ENCODE data around the gene STRADA. TPM values are rescaled to one million over a fixed set of nuclear protein-coding genes. Genes with fewer than 3 reads are reported as not detected.
A peak's percentile ranks its signal among the peaks of the same experiment; 100 is the strongest.

STRADA gene
- total and polyA plus RNA-seq, 10 of the 15 experiments (the other 5 are each of a cell fraction or from before 2014, with no cell fraction given): 13.3 to 54.1 (median 44.0) TPM

DNA sequence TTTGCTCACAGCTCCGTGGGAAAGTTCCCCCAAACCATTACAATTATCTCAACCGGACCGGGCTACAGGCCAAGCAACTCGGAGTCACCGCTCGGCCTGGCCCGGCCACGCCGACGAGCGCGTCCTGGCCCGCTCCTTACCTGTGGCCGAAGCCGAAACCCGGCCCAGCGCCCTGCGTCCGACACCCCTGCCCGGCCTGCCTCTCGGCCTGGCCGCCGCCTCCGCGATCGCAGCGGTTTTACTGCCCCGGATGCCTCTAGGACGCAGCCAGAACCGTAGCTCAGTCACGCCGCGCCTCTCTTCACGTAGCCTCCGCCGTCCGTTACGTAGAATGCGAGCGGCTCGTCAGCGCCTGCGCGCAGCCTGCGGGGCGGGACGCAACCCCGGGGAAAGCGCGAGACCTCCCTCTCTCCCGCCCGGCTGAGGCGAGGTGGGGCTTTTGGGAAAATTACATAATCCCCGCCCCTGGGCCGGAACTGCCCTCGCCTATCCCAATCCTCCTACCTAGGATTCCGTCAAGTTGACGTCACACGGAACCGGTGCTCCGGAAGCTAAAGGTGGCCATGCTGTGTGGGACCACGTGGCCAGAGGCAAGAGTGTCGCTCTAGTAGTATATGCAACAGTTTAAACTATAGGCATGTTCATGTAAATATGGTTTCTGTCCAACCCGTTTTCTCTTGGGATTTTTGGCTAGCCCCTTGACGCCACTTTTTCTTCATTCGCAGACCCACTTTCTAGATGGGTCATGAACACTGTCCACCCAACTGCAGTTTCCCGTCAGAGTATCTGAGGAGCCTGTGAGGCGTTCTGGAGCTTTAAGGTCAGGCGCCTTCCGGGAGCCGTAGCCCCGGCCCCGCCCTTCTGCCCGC, 31.9 kb upstream of the STRADA start, which contains the start of gene CCDC47 (continued):
- TF ChIP-seq, protein P1, sequence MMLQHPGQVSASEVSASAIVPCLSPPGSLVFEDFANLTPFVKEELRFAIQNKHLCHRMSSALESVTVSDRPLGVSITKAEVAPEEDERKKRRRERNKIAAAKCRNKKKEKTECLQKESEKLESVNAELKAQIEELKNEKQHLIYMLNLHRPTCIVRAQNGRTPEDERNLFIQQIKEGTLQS (IDR thresholded peaks at IDR 0.05; ENCODE audit: borderline replicate concordance, extremely low read depth, low read depth, low read length): peak; percentile 55; the same call in 1 of the 2 replicates
- TF ChIP-seq, protein P2, sequence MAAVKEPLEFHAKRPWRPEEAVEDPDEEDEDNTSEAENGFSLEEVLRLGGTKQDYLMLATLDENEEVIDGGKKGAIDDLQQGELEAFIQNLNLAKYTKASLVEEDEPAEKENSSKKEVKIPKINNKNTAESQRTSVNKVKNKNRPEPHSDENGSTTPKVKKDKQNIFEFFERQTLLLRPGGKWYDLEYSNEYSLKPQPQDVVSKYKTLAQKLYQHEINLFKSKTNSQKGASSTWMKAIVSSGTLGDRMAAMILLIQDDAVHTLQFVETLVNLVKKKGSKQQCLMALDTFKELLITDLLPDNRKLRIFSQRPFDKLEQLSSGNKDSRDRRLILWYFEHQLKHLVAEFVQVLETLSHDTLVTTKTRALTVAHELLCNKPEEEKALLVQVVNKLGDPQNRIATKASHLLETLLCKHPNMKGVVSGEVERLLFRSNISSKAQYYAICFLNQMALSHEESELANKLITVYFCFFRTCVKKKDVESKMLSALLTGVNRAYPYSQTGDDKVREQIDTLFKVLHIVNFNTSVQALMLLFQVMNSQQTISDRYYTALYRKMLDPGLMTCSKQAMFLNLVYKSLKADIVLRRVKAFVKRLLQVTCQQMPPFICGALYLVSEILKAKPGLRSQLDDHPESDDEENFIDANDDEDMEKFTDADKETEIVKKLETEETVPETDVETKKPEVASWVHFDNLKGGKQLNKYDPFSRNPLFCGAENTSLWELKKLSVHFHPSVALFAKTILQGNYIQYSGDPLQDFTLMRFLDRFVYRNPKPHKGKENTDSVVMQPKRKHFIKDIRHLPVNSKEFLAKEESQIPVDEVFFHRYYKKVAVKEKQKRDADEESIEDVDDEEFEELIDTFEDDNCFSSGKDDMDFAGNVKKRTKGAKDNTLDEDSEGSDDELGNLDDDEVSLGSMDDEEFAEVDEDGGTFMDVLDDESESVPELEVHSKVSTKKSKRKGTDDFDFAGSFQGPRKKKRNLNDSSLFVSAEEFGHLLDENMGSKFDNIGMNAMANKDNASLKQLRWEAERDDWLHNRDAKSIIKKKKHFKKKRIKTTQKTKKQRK (IDR thresholded peaks at IDR 0.05; ENCODE audit: low read depth, low read length): no peak
- TF ChIP-seq, protein P3, sequence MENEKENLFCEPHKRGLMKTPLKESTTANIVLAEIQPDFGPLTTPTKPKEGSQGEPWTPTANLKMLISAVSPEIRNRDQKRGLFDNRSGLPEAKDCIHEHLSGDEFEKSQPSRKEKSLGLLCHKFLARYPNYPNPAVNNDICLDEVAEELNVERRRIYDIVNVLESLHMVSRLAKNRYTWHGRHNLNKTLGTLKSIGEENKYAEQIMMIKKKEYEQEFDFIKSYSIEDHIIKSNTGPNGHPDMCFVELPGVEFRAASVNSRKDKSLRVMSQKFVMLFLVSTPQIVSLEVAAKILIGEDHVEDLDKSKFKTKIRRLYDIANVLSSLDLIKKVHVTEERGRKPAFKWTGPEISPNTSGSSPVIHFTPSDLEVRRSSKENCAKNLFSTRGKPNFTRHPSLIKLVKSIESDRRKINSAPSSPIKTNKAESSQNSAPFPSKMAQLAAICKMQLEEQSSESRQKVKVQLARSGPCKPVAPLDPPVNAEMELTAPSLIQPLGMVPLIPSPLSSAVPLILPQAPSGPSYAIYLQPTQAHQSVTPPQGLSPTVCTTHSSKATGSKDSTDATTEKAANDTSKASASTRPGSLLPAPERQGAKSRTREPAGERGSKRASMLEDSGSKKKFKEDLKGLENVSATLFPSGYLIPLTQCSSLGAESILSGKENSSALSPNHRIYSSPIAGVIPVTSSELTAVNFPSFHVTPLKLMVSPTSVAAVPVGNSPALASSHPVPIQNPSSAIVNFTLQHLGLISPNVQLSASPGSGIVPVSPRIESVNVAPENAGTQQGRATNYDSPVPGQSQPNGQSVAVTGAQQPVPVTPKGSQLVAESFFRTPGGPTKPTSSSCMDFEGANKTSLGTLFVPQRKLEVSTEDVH (IDR thresholded peaks at IDR 0.05; ENCODE audit: low read depth, partially characterized antibody): peak; percentile 91
- TF ChIP-seq TCF7 (IDR thresholded peaks at IDR 0.05; ENCODE audit: borderline replicate concordance) (no peak), WRNIP1 (IDR thresholded peaks at IDR 0.05; ENCODE audit: borderline replicate concordance, low read depth, low read length) (no peak), IKZF2 (IDR thresholded peaks at IDR 0.05) (peak; percentile 82 to 87), CBX3 (IDR thresholded peaks at IDR 0.05; ENCODE audit: borderline replicate concordance, low read depth) (no peak), SMC3 (IDR thresholded peaks at IDR 0.05; ENCODE audit: borderline replicate concordance, low read length) (no peak), STAT1 (conservative IDR thresholded peaks at IDR 0.05) (peak; percentile 80; the same call in 1 of the 2 replicates), IKZF1 (conservative IDR thresholded peaks at IDR 0.05) (peak; percentile 93), CREM (IDR thresholded peaks at IDR 0.05; ENCODE audit: low read depth) (peak; percentile 98), CHD4 (IDR thresholded peaks at IDR 0.05) (no peak), CBFB (IDR thresholded peaks at IDR 0.05; ENCODE audit: low read depth) (peak; percentile 56), TARDBP (IDR thresholded peaks at IDR 0.05; ENCODE audit: borderline replicate concordance) (0 out of 2 replicates have a peak, but pooled peaks have one; percentile 45), RFX5 (IDR thresholded peaks at IDR 0.05; ENCODE audit: low read depth, low read length) (no peak), HCFC1 (IDR thresholded peaks at IDR 0.05; ENCODE audit: low read length) (peak; percentile 68), DPF2 (IDR thresholded peaks at IDR 0.05) (peak; percentile 59)
- TF ChIP-seq, protein P4, sequence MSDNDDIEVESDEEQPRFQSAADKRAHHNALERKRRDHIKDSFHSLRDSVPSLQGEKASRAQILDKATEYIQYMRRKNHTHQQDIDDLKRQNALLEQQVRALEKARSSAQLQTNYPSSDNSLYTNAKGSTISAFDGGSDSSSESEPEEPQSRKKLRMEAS (IDR thresholded peaks at IDR 0.05; ENCODE audit: low read depth, low read length): peak; percentile 100
- TF ChIP-seq, protein P5, sequence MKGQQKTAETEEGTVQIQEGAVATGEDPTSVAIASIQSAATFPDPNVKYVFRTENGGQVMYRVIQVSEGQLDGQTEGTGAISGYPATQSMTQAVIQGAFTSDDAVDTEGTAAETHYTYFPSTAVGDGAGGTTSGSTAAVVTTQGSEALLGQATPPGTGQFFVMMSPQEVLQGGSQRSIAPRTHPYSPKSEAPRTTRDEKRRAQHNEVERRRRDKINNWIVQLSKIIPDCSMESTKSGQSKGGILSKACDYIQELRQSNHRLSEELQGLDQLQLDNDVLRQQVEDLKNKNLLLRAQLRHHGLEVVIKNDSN (IDR thresholded peaks at IDR 0.05; ENCODE audit: borderline replicate concordance, extremely low read length, insufficient read depth, low read depth, low read length): peak; percentile 87
- TF ChIP-seq, protein P6, sequence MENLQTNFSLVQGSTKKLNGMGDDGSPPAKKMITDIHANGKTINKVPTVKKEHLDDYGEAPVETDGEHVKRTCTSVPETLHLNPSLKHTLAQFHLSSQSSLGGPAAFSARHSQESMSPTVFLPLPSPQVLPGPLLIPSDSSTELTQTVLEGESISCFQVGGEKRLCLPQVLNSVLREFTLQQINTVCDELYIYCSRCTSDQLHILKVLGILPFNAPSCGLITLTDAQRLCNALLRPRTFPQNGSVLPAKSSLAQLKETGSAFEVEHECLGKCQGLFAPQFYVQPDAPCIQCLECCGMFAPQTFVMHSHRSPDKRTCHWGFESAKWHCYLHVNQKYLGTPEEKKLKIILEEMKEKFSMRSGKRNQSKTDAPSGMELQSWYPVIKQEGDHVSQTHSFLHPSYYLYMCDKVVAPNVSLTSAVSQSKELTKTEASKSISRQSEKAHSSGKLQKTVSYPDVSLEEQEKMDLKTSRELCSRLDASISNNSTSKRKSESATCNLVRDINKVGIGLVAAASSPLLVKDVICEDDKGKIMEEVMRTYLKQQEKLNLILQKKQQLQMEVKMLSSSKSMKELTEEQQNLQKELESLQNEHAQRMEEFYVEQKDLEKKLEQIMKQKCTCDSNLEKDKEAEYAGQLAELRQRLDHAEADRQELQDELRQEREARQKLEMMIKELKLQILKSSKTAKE (IDR thresholded peaks at IDR 0.05; ENCODE audit: low read depth, poor library complexity, severe bottlenecking): peak; percentile 45
